ENCODE measurements around the gene ADCY7. TPM values are rescaled to one million over a fixed set of nuclear protein-coding genes. Genes with fewer than 3 reads are reported as not detected.

The ADCY7 gene
- total RNA-seq, 1 experiment from 2014 or later: 34.2 TPM

DNA sequence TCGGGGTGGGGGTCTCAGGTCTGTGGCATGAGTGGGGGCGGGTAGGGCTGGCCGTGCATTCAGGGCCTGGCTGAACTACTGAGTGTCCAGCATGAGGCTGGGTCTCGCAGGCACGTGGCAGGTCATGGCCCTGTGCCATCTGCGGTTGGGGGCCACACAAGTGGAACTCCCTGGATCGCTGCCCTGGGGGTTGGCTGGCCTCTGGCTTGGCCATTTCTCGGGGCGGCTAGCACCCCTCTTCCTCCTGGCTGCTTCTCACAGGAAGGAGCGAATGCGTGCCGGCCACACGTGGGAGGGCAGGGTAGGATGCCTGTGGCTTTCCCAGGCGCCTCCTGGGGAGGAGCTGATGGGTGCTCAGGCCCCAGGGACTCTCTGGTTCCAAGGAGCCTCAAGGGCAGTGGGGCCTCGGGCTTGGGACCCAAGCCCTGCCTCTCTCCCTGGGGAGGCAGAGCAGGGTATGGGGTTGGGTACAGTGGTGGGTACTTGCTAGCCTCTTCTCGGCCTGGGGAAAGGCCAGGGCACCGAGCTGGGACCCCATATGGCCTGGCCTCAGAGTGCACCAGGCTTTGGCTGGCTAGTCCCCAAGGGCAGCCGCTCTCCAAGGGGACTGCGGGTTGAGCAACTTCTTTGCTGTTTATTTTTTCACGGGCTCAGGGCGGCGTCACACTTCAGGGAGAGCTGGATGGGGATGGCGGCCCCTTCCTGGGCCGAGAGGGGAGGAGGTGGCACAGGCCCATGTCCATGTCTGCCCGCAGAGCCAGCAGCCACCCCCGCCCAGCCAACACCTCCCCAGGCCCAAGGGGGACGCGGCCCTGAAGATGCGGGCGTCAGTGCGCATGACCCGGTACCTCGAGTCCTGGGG lies 37.5 kb downstream of the ADCY7 start (continued):
- TF ChIP-seq, protein P1, sequence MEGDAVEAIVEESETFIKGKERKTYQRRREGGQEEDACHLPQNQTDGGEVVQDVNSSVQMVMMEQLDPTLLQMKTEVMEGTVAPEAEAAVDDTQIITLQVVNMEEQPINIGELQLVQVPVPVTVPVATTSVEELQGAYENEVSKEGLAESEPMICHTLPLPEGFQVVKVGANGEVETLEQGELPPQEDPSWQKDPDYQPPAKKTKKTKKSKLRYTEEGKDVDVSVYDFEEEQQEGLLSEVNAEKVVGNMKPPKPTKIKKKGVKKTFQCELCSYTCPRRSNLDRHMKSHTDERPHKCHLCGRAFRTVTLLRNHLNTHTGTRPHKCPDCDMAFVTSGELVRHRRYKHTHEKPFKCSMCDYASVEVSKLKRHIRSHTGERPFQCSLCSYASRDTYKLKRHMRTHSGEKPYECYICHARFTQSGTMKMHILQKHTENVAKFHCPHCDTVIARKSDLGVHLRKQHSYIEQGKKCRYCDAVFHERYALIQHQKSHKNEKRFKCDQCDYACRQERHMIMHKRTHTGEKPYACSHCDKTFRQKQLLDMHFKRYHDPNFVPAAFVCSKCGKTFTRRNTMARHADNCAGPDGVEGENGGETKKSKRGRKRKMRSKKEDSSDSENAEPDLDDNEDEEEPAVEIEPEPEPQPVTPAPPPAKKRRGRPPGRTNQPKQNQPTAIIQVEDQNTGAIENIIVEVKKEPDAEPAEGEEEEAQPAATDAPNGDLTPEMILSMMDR (IDR thresholded peaks at IDR 0.05 in 2 of 3, conservative IDR thresholded peaks at IDR 0.05 in 1 of 3; ENCODE audit: borderline replicate concordance in 1 of 3, insufficient read depth in 1 of 3, low read depth in 2 of 3, low read length in 2 of 3): no peak
- TF ChIP-seq, protein P2, sequence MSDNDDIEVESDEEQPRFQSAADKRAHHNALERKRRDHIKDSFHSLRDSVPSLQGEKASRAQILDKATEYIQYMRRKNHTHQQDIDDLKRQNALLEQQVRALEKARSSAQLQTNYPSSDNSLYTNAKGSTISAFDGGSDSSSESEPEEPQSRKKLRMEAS (IDR thresholded peaks at IDR 0.05): no peak
- TF ChIP-seq FOSL1 (IDR thresholded peaks at IDR 0.05; ENCODE audit: low read depth): no peak
- no peak for TF ChIP-seq ZNF274 (IDR thresholded peaks at IDR 0.05; ENCODE audit: low read depth, low read length)
- TF ChIP-seq, protein P3, sequence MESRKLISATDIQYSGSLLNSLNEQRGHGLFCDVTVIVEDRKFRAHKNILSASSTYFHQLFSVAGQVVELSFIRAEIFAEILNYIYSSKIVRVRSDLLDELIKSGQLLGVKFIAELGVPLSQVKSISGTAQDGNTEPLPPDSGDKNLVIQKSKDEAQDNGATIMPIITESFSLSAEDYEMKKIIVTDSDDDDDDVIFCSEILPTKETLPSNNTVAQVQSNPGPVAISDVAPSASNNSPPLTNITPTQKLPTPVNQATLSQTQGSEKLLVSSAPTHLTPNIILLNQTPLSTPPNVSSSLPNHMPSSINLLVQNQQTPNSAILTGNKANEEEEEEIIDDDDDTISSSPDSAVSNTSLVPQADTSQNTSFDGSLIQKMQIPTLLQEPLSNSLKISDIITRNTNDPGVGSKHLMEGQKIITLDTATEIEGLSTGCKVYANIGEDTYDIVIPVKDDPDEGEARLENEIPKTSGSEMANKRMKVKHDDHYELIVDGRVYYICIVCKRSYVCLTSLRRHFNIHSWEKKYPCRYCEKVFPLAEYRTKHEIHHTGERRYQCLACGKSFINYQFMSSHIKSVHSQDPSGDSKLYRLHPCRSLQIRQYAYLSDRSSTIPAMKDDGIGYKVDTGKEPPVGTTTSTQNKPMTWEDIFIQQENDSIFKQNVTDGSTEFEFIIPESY (IDR thresholded peaks at IDR 0.05; ENCODE audit: extremely low read depth, insufficient replicate concordance, low read length): no peak
